CD4-positive, alpha-beta T cell treated with Interleukin-15 for 4 hours (primary cell): Measurements from ENCODE around the gene AK1.

ENCODE experiments used
- DNase-seq: peaks from one replicate; pipeline ENCODE4 v3.0.0-alpha.2; 2020; ENCODE audit warnings: low spot score

Gene AK1, protein sequence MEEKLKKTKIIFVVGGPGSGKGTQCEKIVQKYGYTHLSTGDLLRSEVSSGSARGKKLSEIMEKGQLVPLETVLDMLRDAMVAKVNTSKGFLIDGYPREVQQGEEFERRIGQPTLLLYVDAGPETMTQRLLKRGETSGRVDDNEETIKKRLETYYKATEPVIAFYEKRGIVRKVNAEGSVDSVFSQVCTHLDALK

DNA sequence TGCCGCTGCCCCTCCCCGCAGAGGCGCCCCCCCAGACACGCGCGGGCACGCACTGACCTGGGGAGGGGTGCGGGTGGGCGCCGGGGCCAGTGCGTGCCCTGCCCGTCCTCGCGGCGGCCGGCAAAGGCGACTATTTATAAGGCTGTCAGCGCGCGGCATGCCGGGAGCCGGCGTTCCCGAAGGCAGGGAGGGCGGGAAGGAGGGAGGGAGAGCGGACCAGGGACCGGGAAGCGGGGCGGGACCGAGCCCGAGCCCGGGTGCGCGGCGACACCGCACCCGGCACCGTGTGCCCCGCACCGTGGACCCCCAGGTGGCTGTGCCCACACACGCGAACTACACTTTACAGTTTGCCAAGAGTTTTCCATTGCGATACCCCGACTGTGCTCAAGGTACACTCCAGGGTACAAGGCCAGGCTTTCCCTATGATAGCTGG is at the start of gene AK1:
AK1 (minus strand) TSS at position 110 of the 433 bp plus-strand sequence. CDS start 3,058 bp downstream, outside the sequence.
- DNase-seq, result no peak

DNA sequence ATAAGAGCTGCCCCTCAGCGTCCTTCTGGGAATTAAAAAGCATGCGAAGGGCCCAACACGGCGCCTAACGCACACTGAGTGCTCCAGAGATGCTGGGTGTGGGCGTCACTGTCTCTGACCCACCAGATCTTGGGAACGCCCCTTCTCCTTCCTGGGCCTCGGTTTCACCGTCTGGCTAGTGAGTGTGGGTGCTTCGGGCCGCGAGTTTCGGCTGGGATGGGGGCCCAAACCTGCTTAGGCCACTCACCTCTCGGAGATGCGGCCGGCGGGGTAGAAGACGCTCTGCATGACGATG is 49.4 kb upstream of the AK1 start:
- DNase-seq, result no peak

DNA sequence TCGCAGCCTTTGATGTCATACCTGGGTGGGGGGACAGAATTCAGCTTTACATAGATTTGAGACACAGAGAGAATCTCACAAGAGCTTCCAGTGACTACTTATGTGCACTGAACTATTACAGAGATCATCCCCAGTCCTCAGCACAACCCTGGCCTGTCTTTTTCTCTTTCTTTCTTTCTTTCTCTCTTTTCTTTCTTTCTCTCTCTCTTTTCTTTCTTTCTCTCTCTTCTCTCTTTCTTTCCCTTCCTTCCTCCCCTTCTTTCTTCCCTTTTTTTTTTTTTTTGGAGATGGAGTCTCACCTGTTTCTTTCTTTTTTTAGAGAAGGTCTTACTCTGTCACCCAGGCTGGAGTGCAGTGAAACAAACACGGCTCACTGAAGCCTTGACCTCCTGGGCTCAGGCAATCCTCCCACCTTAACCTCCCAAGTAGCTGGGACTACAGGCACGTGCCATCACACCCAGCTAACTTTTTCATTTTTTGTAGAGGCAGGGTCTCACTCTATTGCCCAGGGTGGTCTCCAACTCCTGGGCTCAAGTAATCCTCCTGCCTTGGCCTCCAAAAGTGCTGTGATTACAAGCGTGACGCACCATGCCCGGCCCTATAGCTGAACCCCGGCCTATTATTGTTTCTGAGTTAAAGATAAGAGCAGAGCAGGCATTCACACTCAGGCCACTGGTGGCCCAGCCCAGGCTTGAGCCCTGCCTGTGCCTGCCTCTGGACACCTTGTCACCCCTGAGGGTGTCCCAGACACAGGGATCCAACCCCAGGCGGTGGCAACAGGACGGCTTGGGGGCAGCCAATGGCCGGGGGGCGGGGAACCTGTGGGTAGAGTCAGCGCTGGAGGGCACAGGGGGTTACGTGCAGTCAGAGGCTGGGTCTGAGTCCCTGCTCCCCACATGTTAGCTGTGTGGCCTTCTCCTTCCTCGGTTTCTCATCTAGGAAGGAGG is 48.8 kb upstream of the AK1 start:
- DNase-seq, result no peak

DNA sequence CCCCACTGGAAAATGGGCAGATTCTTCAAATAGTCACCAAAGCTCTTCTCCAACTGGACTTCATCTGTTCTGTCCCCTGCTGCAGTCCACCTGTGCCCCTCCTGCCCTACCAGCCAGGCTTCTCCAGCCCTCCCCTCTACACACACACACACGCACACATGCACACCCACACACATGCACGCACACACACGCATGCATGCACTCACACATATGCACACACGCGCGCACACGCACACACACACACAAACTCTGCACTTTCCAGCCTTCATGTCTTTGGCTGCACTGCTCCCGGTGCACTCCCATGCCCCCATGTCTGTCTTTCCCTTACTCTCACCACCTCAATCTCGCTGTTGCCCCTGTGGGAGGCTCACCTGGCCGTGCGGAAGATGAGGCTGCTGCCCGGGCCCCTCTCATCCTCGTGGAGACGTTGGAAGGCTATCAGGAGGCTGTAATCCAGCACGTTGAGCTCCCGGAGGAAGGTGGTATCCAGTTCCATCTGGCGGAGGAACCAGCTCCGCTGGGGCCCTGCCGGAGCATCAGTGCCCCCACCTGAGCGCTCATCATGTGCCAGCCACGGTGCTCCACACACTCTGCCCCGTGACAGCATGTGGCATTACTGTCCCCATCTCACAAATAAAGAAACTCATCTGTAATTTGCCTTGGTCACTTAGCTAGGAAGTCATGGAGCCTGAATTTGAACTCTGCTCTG is 47.4 kb upstream of the AK1 start:
- no peak for DNase-seq

DNA sequence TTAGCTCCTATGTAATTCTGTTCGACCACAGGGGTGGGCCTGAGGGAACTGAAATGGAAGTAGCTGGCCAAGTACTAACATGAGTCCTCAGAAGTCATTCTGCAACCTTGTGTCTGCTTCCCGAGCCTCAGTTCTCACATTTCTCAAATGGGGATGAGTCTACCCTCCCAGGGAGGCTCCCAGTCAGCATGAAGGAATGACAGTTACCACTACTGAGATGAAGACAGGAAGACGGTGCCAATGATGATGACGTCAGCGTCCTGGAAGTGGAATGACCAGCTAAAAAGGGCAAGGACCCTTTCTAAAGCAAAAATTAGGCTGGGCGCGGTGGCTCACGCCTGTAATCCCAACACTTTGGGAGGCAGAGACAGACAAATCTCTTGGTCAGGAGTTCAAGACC is 46.3 kb upstream of the AK1 start:
- DNase-seq, result no peak

DNA sequence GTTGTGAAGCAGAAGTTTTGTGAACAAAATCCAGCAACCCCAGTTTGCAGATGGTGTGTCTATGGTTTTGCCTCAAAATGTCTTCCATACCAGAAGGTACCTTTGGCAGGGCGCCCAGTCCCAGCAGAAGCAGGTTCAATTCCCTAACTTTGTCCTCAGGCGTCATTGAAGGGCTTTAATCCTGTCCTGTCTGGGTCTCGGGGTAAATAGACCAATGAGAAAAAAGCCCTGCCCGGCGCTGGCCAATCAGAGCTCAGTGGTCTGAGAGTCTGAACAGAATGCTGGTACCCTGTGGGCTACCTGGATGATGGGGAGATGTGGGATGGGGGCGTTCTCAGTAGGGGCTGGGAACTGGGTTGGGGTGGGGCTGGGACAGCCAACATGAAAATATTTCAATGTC is 45.6 kb upstream of the AK1 start:
- no peak for DNase-seq

DNA sequence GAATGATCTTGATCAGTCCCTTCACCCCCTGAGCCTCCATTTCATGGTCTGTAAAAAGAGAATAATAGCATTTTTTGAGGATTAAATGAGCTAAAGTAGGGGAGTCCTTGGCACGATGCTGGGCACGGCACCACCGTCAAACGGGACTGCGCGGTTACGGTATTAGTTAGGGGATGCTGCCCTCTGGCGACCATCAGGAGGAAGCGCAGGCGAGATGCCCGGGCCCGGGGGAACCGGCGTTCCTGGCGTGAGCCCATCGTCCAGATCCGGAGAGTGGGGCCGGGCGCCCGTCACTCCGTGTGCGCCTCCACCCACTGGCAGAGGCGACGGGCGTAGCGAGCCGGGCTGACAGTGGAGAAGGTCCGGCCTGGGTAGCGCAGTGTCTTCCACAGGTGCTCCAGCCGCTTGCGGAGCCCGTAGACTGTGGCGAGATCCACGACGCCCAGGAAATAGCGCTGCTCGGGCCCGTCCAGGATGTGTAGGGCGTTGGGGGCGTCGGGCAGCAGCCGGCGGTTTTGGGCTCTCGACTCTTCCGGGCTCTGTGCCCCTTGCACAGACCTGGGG is 44.2 kb upstream of the AK1 start:
- DNase-seq, result peak; percentile 79

DNA sequence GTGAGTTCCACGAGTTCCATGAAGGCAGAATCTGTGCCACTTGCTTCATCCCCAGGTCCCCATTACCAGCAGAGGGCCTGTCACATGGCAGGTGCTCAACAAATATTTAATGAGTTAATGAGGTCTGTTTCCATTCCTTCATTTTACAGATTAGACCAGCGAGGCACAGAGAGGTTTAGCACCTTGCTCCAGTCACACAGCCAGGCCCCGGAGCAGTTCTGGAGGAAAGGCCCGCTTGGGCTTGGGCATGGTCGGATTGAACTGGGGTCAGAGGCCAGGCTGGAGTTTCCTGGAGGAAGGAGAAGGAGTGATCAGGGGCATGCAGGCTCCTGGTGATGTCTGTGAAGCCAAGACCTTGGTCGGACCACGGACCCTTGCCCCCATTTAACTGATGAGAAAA is 43.3 kb upstream of the AK1 start:
- no peak for DNase-seq

DNA sequence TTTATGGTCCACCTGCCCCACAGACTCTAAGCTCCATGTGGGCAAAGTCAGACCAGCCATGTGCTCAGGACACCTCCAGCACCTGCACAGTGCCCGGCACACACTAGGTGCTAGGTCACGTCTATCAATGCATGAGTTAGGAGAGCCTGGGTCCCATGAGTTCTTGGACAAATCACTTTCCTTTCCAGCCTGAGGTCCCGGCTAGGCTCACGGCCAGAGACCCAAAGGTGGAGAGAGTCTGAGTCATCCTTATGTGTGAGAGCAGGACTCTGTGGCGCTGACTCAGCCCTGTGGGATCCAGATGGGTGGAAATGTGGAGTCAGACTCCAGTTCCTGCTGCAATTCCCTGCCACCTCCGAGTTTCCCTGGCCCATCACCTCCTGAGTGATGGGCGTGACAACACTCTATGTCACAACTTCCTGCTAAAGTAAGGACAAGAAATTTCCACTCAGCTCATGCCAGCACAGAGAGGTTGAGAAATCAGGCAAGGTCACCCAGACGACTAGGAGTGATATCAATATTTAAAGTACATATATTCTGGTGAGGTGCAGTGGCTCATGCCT is 41.9 kb upstream of the AK1 start:
- no peak for DNase-seq

DNA sequence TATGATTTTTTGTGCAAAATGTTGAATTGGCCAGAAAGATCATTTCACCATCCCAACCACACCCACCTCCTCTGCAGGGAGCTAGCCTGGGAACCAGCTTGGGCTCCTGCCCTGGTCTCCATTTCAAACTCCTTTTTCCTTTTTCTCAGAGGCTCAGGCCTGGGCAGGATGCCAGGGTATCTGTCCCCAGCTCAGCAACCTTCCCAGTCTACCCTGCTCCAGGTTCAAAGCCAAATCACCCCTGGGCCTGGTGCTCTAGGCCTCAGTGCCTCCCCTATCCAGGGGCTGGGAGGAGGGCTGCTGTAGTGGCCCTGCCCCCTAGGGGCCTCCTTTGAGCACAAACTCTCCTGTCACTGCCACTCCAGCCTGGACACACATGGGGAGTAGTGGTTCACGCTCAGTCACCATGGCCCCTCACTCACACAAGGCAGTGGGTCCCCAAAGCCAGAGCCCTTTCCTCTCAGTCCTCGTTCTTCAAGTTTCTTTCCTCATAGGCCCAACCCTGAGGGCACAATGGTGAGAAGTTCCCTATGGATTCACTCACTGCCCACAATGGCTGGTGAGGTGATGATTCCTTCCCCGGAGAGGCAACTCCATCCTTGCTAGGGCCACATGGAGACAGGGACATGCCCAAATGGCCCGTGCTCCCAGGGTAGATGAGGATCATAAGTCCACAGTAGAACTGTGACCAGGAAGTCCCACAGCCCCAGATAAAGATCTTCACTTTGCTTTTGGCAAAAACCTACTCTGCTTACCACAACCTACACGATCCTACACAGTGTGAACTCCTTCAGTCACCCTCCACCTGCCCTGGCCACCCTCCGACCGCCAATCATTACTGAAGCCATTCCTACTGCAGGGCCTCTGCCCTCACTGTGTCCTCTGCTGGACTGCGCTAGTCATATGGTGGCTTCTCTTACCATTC is 41.0 kb upstream of the AK1 start:
- DNase-seq, result no peak

DNA sequence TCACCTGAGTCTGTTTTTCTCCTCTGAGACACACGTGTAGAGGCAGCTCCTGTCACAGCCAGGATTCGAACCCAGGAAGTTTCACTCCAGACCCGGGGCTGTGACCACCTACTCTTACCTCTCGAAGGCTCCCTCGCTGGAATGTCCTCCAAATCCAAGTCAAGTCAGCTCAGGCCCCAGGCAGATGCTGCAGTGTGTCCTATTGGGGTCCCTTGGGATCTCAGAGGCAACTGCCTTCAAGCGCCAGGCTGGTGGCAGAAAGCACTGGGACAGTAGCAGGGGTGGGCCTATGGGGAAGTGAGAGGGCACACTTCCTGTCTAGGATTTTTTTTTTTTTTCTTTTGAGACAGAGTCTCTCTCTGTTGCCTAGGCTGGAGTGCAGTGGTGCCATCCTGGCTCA is 40.1 kb upstream of the AK1 start:
- DNase-seq, result no peak

DNA sequence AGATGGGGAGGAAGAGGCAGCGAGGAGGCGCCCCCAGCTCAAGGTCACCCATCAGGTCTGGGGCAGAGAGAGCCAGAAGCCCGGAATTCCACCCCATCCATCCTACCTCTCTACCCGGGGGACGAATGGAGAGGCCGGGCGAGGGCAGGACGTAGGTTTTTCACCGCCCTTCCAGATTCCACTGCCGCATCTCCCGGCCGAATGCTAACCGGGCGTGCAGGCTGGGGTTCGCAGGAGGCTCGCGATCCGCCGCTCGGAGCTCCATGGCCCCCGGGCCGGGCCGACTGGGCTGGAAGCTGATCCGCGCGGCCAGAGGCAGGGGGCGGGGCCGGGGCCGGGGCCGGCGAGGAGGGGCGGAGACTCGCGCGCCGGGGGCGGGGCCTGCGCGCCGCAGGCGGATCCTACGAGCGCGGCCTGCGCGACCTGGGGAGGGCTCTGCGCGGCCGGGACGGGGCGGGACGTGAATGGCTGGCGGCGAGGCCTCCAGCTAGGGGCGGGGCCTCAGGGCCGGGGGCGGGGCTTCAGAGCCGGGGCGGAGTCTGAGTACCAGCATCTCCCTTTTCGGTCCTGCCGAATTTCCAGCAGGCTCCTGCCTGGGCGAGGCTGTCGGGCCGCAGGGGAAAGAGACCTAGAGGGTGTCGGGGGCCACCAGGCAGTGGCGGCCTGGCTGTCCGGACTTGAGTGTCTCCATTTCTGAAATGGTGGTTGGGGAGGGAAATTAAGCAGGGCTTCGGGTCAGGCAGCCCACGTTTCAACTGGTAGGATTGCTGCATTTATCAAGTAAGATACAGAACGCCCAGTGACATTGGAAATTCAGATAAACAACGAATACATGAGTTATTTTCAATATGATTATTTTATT is 39.5 kb upstream of the AK1 start, which contains the start of gene ST6GALNAC4:
ST6GALNAC4 (minus strand) TSS at position 322 of the 862 bp plus-strand sequence. CDS start 622 bp downstream, outside the sequence.
- peak; percentile 93 for DNase-seq

DNA sequence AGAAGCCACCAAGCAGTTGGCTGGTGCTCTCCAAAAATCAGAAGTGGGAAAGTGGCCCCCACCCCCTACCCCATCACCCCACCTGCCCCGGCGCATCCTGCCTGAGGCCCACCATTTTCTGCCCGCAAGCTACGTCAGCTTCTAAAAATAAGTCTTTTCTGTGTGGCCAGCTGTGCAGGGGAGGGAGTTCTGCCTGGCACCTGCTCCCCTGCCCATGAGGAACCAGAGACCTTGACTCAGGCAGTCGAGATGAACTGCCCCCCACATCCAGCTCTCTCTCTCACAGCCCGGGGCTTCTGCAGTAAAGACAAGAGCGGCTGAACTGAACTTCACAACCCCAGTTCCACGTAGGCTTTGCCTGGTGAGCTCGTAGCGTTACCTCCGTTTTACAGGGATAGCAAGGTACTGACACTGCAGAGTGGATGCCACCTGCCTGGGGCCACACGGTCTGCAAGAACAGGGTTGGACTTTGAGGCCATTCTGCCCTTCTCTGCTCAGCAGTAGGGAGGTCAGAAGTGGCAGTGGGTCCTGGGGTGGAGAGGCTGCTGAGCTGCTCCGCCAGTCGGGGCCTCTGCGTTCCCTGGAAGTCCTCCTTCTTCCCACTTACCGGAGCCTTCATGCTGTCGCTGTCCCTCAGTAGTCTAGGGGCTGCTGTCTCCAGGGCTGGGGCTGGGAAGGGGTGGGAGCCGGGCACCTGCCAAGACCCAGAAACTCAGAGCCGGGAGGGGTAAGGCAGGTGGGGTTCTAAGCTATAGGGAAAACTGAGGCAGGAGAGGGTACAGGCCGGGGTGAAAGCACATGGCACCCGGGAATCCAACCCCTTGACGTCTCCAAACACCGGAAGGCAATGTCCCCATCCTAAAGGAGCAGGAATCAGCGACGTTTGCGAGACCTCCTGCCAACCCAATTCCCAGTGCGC is 38.6 kb upstream of the AK1 start:
- no peak for DNase-seq

DNA sequence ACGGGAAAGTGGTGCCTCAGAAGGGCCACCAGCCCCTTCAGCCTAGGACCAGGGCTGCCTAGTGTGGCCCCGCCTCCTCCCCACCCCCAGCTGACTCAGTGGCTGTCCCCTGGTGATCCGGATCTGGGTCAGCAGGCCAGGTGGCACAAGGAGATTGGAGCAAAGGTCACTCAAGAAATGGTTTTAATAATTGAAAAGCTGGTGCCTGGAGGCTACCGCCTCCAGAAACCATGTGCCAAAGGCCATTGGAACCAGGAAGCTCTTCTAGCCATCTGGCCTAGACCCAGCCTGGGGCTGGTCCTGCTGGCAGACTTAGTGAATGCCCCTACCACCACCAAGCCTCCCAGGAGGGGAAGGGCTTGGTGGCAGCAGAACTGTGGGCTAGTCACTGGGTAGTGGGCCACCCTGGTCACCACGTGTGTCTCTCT is 37.9 kb upstream of the AK1 start:
- no peak for DNase-seq

DNA sequence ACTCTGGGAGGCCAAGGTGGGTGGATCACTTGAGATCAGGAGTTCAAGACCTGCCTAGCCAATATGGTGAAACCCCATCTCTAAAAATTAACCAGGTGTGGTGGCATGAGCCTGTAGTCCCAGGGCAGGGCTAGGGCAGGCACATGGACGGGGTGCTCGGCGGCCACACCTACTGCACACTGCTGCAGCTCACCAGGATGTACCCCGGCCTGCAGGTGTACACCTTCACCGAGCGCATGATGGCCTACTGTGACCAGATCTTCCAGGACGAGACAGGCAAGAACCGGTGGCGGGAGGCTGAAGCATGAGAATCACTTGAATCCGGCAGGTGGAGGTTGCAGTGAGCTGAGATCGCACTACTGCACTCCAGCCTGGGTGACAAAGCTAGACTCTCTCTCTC is 36.2 kb upstream of the AK1 start:
- DNase-seq, result no peak

DNA sequence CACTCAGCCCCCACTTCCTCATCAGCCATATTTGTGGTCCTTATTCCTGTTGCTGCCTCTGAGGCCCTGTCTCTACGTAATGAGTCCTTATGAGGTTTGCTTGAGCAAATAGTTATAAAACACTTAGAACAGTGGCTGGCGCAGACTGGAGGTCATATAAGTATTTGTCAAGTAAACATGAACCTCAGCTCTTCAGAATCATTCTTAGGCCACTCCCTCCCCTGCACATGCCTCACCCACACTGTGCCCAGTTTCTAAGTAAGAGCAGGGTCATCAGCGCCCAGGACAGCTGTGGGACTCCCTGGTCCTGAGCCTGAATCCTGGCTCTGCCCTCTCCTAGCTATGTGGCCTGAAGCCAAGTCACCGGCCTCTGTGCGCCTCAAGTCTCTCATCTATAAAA is 35.4 kb upstream of the AK1 start:
- no peak for DNase-seq

DNA sequence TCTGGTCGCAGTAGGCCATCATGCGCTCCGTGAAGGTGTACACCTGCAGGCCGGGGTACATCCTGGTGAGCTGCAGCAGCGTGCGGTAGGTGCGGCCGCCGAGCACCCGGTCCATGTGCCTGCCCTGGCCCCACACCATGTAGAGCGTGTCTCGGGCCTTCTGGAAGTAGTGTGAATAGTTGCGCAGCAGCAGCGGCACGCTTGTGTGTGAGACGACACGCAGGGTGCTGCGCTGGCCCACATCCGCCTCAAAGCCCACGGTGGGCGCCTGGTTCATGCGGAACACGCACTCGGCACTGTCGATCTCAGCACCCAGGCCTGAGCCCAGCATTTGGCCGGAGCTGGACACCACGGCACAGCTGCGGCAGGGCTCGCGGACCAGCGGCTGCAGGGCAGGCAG is 34.8 kb upstream of the AK1 start:
- no peak for DNase-seq

DNA sequence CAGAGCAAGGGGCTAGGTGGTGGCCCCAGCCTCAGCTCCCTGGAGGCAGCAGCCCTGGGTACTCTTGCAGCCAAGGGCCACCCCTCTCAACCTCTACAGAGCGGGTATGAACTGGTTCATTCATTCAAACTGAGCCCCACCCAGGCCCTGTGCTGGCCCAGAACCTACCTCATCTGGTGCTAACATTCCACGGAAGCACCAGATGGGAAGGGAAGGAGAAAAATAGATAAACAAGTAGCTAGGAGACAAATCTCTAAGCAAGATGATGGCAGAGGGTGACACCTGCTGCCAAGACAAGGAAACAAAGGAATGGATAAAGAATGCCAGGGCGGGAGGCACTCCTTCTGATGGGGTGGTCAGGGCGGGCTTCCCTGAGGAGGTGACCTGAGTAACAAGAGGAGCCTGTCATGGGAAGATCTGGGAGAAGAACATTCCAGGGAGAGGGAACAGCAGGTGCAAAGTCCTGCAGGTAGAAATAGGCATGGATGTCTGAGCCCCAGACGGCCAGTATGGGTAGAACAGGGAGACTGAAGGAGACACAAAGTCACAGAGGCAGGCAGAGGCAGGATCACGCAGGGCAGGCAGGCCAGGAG is 33.2 kb upstream of the AK1 start:
- no peak for DNase-seq

DNA sequence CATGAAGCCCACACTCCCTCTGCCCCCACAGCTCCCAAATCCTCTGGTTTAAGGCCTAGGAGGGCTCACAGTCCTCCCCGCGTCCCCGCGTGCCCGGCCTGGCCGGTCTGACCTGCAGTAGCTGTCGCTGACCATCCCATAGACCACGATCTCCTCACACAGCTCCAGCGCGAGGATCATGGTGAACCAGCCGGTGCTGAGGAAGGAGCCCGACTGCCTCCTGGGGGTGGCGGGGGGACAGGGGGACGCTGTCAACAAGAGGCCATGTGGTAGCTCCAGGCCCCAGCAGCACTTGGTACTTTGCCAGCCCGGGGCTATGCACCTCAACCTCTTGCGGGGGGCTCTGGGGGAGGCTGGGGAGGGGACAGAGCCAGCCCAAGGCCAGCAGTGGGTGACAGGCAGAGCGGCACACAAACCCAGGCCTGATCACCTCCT is 32.4 kb upstream of the AK1 start:
- no peak for DNase-seq
